ENCODE measurements around the gene PSD4.

The PSD4 gene

DNA sequence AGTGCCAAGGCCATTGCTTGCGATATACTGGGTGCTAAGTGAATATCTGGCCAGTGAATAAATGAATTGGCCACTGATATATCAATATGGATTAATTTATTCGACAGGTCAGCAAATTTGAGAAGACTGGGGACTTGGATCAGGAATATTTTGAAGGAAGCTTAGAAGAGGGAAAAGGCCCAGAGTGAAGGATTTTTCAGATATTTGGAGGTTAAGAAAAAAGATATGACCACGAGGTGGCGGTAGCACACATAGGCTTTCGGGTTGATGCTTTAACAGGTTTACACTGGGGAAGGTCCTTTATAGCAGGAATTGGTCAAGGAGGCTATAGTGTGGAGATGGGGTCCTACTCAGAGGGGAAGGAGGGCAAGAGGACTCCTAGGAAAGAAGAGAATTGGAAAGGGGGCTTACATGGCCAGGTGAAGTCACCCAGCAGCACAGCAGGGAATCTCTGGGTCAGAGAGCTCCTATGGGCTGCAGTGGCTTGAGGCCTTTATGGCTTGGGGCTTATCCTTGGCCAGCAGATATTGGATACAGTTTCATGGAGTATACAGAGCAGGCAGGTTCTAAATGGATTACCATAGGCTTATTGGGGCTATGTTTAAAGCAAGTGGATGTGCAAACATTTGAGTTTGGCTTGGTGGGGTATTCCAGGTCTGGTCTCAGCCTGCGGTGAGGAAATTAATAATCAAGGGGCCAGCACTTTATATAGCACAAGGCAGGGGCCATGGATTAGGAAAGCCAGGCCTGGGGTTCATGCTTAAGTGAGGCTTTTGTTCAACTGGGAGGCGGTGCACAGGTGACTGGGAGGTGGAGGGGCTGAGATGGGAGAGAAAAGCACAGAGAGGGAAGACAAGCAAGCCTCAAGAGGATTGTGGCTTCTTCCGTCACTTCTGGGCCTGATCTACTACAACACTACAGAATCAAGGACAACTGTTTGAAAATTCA is 36.7 kb upstream of the PSD4 start:
- H3K4me3 Mint-ChIP-seq: no peak overlapping the region
- H3K27me3 Mint-ChIP-seq: no peaks in the 10 kb centered on the region
- H3K9me3 Mint-ChIP-seq: no peaks in the 10 kb centered on the region
- no peak overlapping the region for H3K27ac Mint-ChIP-seq
- H3K4me1 Mint-ChIP-seq (ENCODE audit: low read depth): peaks cover 27% of the 10 kb centered on the region
- no peaks in the 10 kb centered on the region for H3K36me3 Mint-ChIP-seq (ENCODE audit: low read depth)

DNA sequence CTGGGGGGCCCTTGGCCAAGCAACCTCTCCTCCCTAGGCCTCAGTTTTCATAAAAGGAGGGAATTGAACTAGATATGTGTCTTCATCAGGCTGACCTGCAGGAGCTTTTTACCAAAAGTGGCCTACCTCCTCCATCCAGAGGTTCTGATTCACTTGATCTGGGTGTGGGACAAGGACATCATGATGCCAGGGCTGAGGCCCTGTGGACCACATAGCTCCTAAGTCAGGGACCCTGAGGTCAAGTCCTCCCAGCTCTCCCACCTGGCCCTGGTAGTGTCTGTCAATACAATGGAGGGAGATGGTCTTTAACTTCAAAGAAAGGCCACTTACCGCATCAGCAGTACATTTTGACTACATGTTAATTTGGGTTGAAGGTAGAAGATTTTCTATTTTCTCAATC is 35.9 kb upstream of the PSD4 start:
- H3K27ac Mint-ChIP-seq: peak overlapping the region; percentile 31
- H3K4me1 Mint-ChIP-seq (ENCODE audit: low read depth): peaks cover 27% of the 10 kb centered on the region
- no peak overlapping the region for H3K4me3 Mint-ChIP-seq
- no peaks in the 10 kb centered on the region for H3K27me3 Mint-ChIP-seq
- no peaks in the 10 kb centered on the region for H3K9me3 Mint-ChIP-seq
- H3K36me3 Mint-ChIP-seq (ENCODE audit: low read depth): no peaks in the 10 kb centered on the region

GRCh38 chr2:113138428-113139322 is 35.1 kb upstream of the PSD4 start:
- Mint-ChIP-seq H3K4me1 (ENCODE audit: low read depth) (peaks cover 27% of the 10 kb centered on the region), H3K9me3 (no peaks in the 10 kb centered on the region), H3K27me3 (no peaks in the 10 kb centered on the region), H3K36me3 (ENCODE audit: low read depth) (no peaks in the 10 kb centered on the region), H3K4me3 (no peak overlapping the region), H3K27ac (peak overlapping the region; percentile 31)

- no peaks in the 10 kb centered on the region for H3K9me3 Mint-ChIP-seq
- peaks cover 27% of the 10 kb centered on the region for H3K4me1 Mint-ChIP-seq (ENCODE audit: low read depth)
- no peak overlapping the region for H3K4me3 Mint-ChIP-seq
- no peaks in the 10 kb centered on the region for H3K27me3 Mint-ChIP-seq
- no peak overlapping the region for H3K27ac Mint-ChIP-seq
- H3K36me3 Mint-ChIP-seq (ENCODE audit: low read depth): no peaks in the 10 kb centered on the region
These were observed 32.3 kb upstream of the PSD4 start for GRCh38 chr2:113141451-113141850.

DNA sequence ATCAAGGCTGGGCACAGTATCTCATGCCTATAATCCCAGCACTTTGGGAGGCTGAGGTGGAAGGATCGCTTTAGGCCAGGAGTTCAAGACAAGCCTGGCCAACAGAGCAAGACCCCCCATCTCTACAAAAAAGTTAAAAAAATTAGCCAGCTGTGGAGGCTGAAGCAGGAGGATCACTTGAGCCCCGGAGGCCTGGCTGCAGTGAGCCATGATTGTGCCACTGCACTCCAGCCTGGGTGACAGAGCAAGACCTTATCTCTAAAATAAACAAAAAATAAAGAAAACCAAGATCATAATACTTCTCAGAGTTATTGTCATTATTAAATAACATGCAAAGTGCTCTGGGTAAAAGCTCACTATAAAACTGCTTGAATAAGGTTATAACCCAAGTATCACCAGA is 31.5 kb upstream of the PSD4 start:
- Mint-ChIP-seq H3K36me3 (ENCODE audit: low read depth) (no peaks in the 10 kb centered on the region), H3K9me3 (no peaks in the 10 kb centered on the region), H3K27me3 (no peaks in the 10 kb centered on the region), H3K27ac (no peak overlapping the region), H3K4me1 (ENCODE audit: low read depth) (peaks cover 22% of the 10 kb centered on the region), H3K4me3 (no peak overlapping the region)

- H3K27ac Mint-ChIP-seq: no peak overlapping the region
- H3K4me3 Mint-ChIP-seq: no peak overlapping the region
- no peaks in the 10 kb centered on the region for H3K27me3 Mint-ChIP-seq
- no peaks in the 10 kb centered on the region for H3K9me3 Mint-ChIP-seq
- H3K36me3 Mint-ChIP-seq (ENCODE audit: low read depth): no peaks in the 10 kb centered on the region
- peaks cover 2% of the 10 kb centered on the region for H3K4me1 Mint-ChIP-seq (ENCODE audit: low read depth)
These were observed 29.5 kb upstream of the PSD4 start for GRCh38 chr2:113144259-113144658.

DNA sequence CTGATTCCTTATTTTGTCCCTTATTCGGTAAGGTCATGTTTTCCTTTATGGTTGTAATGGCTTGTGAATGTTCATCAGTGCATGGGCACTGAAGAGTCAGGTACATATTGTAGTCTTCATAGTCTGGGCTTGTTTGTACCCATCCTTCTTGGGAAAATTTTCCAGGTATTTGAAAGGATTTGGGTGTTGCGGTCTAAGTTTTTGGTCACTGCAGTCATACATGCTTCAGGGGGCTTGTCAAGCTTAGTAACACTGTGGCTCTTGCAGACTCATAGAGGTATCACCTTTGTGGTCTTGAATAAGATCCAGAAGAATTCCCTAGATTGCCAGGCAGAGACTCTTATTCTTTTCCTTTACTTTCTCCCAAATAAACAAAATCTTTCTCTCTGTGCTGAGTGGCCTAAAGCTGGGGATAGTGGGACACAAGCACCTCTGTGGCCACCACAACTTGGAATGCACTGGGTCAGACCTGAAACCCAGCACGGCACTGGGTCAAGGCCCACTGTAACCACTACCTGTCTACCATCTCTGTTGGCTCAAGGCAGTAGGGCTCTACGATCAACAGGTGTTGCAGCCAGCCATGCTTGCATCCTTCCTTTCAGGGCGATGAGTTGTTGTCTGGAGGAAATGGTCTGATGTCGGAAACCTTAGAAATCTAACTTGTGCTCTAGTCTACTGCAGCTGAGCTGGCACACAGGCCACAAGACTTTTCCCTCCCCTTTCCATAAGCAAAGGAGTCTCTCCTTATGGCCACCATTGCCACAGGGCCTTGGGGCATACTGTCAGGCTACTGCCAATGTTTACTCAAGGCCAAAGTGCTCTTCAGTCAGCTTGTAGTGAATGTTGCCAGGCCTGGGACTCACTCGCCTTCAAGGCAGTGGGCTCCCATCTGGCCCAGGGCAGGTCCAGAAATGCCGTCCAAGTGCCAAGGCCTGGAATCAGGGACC is 24.9 kb upstream of the PSD4 start:
- Mint-ChIP-seq H3K4me3 (no peak overlapping the region), H3K4me1 (ENCODE audit: low read depth) (no peaks in the 10 kb centered on the region), H3K27me3 (no peaks in the 10 kb centered on the region), H3K9me3 (no peaks in the 10 kb centered on the region), H3K36me3 (ENCODE audit: low read depth) (no peaks in the 10 kb centered on the region), H3K27ac (peak overlapping the region; percentile 38)

GRCh38 chr2:113149553-113150257 is 24.1 kb upstream of the PSD4 start:
- H3K36me3 Mint-ChIP-seq (ENCODE audit: low read depth): no peaks in the 10 kb centered on the region

GRCh38 chr2:113150258-113150601 is 23.5 kb upstream of the PSD4 start:
- Mint-ChIP-seq H3K36me3 (ENCODE audit: low read depth) (no peaks in the 10 kb centered on the region), H3K27me3 (no peaks in the 10 kb centered on the region), H3K9me3 (no peaks in the 10 kb centered on the region), H3K4me3 (no peak overlapping the region), H3K27ac (no peak overlapping the region), H3K4me1 (ENCODE audit: low read depth) (no peaks in the 10 kb centered on the region)

More at GRCh38 chr2:113149553-113150257, 24.1 kb upstream of the PSD4 start:
- Mint-ChIP-seq H3K4me3 (no peak overlapping the region), H3K4me1 (ENCODE audit: low read depth) (no peaks in the 10 kb centered on the region), H3K27me3 (no peaks in the 10 kb centered on the region), H3K27ac (no peak overlapping the region), H3K9me3 (no peaks in the 10 kb centered on the region)

DNA sequence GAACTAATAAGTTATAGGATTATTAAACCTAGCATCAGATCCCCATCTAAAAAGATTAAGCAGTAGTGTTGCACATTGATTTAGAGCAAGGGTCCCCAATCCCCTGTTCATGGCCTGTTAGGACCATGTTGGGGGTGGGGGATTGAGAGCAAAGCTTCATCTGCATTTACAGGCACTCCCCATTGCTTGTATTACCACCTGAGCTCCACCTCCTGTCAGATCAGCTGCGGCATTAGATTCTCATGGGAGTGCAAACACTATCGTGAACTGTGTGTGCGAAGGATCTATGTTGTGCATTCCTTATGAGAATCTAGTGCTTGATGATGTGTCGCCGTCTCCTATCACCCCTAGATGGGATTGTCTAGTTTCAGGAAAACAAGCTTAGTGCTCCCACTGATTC is 18.4 kb upstream of the PSD4 start:
- Mint-ChIP-seq H3K4me1 (ENCODE audit: low read depth) (peaks cover 20% of the 10 kb centered on the region), H3K9me3 (no peaks in the 10 kb centered on the region), H3K4me3 (no peak overlapping the region), H3K27ac (no peak overlapping the region), H3K27me3 (no peaks in the 10 kb centered on the region), H3K36me3 (ENCODE audit: low read depth) (no peaks in the 10 kb centered on the region)

DNA sequence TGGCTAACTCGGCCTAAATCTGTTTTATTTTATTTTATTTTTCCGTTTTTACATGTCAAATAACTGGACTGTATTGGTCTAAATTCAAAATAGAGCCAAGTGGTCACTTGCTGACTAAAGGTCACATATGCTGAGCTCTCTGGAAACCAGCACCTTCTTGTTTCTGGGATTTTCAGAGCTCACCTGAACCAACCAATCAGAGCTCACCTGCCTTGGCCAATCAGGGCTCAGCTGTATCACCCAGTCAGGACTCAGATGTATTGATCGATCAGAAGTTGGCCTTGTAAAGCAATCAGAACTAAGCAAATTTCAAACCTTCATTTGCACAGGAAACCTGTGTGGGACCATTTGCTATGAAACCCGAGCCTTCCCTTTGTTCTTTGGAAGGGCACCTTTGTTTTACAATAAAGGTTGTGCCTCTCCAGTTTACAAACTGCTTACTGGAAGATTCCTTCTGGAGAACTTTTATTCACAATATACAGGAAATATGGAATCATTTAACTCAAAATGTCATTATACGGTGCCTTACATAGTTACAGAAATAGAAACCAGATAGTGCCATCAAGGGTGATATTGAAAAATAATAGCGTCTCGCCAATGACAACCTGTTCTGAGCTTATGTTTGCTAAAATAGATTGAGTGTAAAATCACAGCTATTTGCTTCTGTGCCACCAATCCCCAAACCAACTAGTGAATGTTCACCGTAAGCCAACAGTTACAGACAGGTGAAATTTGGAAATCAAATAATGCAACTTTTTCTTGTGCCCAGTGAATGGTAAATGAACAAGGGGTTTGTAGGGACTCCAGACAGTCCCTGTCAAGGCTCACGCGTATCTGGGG is 17.3 kb upstream of the PSD4 start:
- Mint-ChIP-seq H3K4me1 (ENCODE audit: low read depth) (peaks cover 20% of the 10 kb centered on the region), H3K36me3 (ENCODE audit: low read depth) (no peaks in the 10 kb centered on the region), H3K27me3 (no peaks in the 10 kb centered on the region), H3K9me3 (no peaks in the 10 kb centered on the region), H3K4me3 (peak overlapping the region; percentile 76), H3K27ac (peak overlapping the region; percentile 39)

DNA sequence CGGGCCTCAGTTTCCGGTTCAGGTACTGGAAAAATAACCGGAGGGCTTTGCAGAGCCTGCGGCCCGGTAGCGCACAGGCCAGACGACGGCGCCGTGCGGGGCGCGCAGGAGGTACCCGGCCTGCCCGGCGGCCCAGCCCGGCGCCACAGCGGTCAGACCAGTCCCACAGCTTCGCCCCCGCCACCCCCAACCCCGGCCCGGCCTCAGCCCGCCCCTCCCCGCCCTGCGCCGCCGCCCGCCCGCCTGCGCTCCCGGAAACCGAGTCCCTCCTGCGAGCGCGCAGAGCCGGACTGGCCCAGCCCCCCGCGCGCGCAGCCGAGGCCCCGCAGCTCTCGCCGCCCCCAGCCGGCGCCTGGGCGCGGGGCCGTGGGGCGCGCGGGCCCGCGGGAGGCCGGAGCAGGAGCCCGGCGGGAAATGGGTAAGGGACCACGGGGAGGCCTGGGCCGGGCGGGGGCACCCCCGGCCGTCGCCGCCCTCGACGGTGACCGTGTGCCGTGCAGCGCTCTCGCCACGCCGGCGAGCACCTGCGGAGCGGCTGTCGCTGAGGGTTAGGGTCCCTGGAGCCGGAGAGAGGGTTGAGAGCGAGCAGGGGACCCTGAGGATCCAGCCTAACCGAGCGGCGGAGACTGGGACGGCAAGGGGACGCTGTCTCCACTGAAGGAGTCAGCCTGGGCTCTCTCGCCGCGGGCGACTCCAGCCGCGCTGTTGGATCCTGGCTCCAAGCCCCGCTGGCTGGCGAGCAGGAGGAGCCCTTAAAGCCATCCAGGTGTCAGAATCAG is 16.5 kb upstream of the PSD4 start:
- H3K36me3 Mint-ChIP-seq (ENCODE audit: low read depth): no peaks in the 10 kb centered on the region
- peak overlapping the region; percentile 49 for H3K27ac Mint-ChIP-seq
- H3K4me3 Mint-ChIP-seq: peak overlapping the region; percentile 86
- H3K4me1 Mint-ChIP-seq (ENCODE audit: low read depth): peaks cover 20% of the 10 kb centered on the region
- H3K27me3 Mint-ChIP-seq: no peaks in the 10 kb centered on the region
- H3K9me3 Mint-ChIP-seq: no peaks in the 10 kb centered on the region

All from stimulated activated naive CD8-positive, alpha-beta T cell treated with anti-CD3 and anti-CD28 coated beads, Interleukin-15, Interleukin-2, amounts not matched to agents 100 ng/mL and 50 ng/mL, for 24 hours (primary cell).